Endothelial cell of umbilical vein (primary cell): ENCODE measurements around the gene COL1A1. TPM values are rescaled to one million over a fixed set of nuclear protein-coding genes. Genes with fewer than 3 reads are reported as not detected.

Source experiments
- BruUV-seq: library from RNA; stranded (reverse); fragments of 400-500 nt; replicated peaks from 2 replicates; lab custom pipeline; 2021; lab: Mats Ljungman, UMichigan
- CTCF ChIA-PET: fragments of 300-600, 350-600 bp; sonication (Branson Sonifier 250); formaldehyde crosslinking; loops from one replicate; lab custom pipeline; 2021; ENCODE audit warnings: antibody characterized with exemption, inconsistent platforms; lab: Charles Lee
- POLR2A ChIA-PET: fragments of 300-600, 350-600 bp; sonication (Branson Sonifier 250); formaldehyde crosslinking; loops from one replicate; lab custom pipeline; 2021; ENCODE audit warnings: antibody characterized with exemption, inconsistent platforms; lab: Charles Lee
- DNase-seq: peaks from one replicate; pipeline ENCODE4 v3.0.0-alpha.2; 2011; ENCODE audit warnings: low read depth, low spot score
- FAIRE-seq: peaks from 2 replicates; lab custom pipeline; 2011; peaks lifted over from hg19 to GRCh38; lab: Jason Lieb, UNC
- H2AFZ ChIP-seq: 2 replicates; pipeline ENCODE4 v1.6.0; 2012; ENCODE audit warnings: low read depth, low read length, control low read depth, inconsistent platforms
- H3K27ac ChIP-seq: 2 replicates; pipeline ENCODE4 v1.5.1; 2011; ENCODE audit warnings: low read depth, mild to moderate bottlenecking, control low read depth, low read length, moderate library complexity; ENCODE audit not compliant: insufficient read depth
- H3K27me3 ChIP-seq, 2 experiments: 2 replicates each; pipeline versions ENCODE4 v1.6.0 to v1.6.1; 2011; ENCODE audit warnings: low read length in 2 of 2, mixed read lengths in 1 of 2; ENCODE audit not compliant: control insufficient read depth in 2 of 2, insufficient read depth in 2 of 2
- H3K36me3 ChIP-seq, 2 experiments: 2 replicates in 1 of 2; 3 replicates in 1 of 2; pipeline ENCODE4 v1.5.1; 2011; ENCODE audit warnings: low read length in 2 of 2, mild to moderate bottlenecking in 1 of 2, moderate library complexity in 1 of 2; ENCODE audit not compliant: control insufficient read depth in 2 of 2, insufficient read depth in 2 of 2; ENCODE audit errors: extremely low read depth in 1 of 2
- H3K4me1 ChIP-seq: 3 replicates; pipeline ENCODE4 v1.5.1; 2011; ENCODE audit warnings: mild to moderate bottlenecking, low read length; ENCODE audit not compliant: control insufficient read depth, insufficient read depth; ENCODE audit errors: extremely low read depth
- H3K4me2 ChIP-seq: 2 replicates; pipeline ENCODE4 v1.6.1; 2011; ENCODE audit warnings: low read length, control low read depth, mixed read lengths; ENCODE audit not compliant: insufficient read depth
- H3K4me3 ChIP-seq, 3 experiments: fragments of 200-600 bp in 1 of 3; sonication (generic), shearing (Covaris generic) in 1 of 3; replicated peaks in 1 of 3; 2 replicates each; pipeline ENCODE4 v1.5.1; 2011 to 2016; ENCODE audit warnings: control low read depth in 3 of 3, low read length in 3 of 3, mild to moderate bottlenecking in 2 of 3, inconsistent platforms in 1 of 3, low read depth in 1 of 3, moderate library complexity in 1 of 3; ENCODE audit not compliant: insufficient read depth in 1 of 3
- H3K79me2 ChIP-seq: 2 replicates; pipeline ENCODE4 v1.6.0; 2012; ENCODE audit warnings: low read length, inconsistent platforms; ENCODE audit not compliant: control insufficient read depth, insufficient read depth
- H3K9ac ChIP-seq: replicated peaks from 2 replicates; pipeline ENCODE3; 2011; ENCODE audit warnings: low read length, control low read depth; ENCODE audit not compliant: insufficient read depth; ENCODE audit errors: extremely low read depth
- H3K9me1 ChIP-seq: replicated peaks from 3 replicates; pipeline ENCODE4 v1.6.0; 2011; ENCODE audit warnings: mild to moderate bottlenecking, low read length; ENCODE audit not compliant: control insufficient read depth, insufficient read depth; ENCODE audit errors: extremely low read depth
- H3K9me3 ChIP-seq: replicated peaks from 2 replicates; pipeline ENCODE4 v1.5.1; 2012; ENCODE audit warnings: low read length, inconsistent platforms; ENCODE audit not compliant: control insufficient read depth, insufficient read depth
- H4K20me1 ChIP-seq: replicated peaks from 2 replicates; pipeline ENCODE3; 2011; ENCODE audit warnings: mild to moderate bottlenecking, low read length; ENCODE audit not compliant: control insufficient read depth, insufficient read depth; ENCODE audit errors: extremely low read depth
- EZH2 ChIP-seq: IDR thresholded peaks from 2 replicates; pipeline ENCODE4 v1.6.1; 2012; ENCODE audit warnings: borderline replicate concordance, low read depth, mild to moderate bottlenecking, moderate library complexity, low read length, inconsistent platforms; ENCODE audit not compliant: severe bottlenecking
- MYC ChIP-seq: IDR thresholded peaks from one replicate; pipeline ENCODE4 v1.6.1; 2011; ENCODE audit warnings: mild to moderate bottlenecking, low read depth, low read length
- POLR2AphosphoS5 ChIP-seq: IDR thresholded peaks from 2 replicates; pipeline ENCODE4 v1.6.1; 2012; ENCODE audit warnings: low read depth, mild to moderate bottlenecking, control low read depth, low read length, moderate library complexity; ENCODE audit not compliant: insufficient read depth
- dilution Hi-C: fragments of 300-500 bp; cut with MboI; formaldehyde crosslinking; loops from one replicate; pipeline ENCODE4 v1.15.0; 2019; ENCODE audit warnings: low sequenced_read_pairs; ENCODE audit not compliant: extremely low pct_ligation_motif_present
- intact Hi-C: fragments of 100-400 bp; cut with micrococcal nuclease; formaldehyde crosslinking; loops from one replicate; pipeline ENCODE4 v1.10.0; 2022
- polyA plus RNA-seq, 4 experiments: library from polyadenylated mRNA; depleted of rRNA in 3 of 4; stranded (reverse) in 3 of 4; unstranded in 1 of 4; fragments of >200 nt; gene quantifications; 2 replicates each; pipeline versions ENCODE4 v1.2.1 to v1.2.3, GENCODE V29; 2011 to 2012; ENCODE audit warnings: missing spikeins in 1 of 4
- total RNA-seq: library from RNA; stranded (reverse); gene quantifications from 2 replicates; pipeline ENCODE4 v1.2.3, GENCODE V29; 2021

The COL1A1 gene
- total and polyA plus RNA-seq, 2 donors (not counting 3 experiments of a cell fraction or from before 2014, with no cell fraction given) = 0.07 TPM

GRCh38 chr17:50238601-50239280 is 37.3 kb upstream of the COL1A1 start:
- Histone ChIP-seq H3K36me3 (no peaks in the 10 kb centered on the region), H2AFZ (no peak overlapping the region), H3K4me1 (no peaks in the 10 kb centered on the region), H3K27ac (no peak overlapping the region), H4K20me1 (no peaks in the 10 kb centered on the region), H3K4me3 (no peak overlapping the region), H3K27me3 (peaks cover 21 to 39% of the 10 kb centered on the region in 2 experiments), H3K9ac (no peak overlapping the region), H3K79me2 (no peaks in the 10 kb centered on the region), H3K9me1 (no peaks in the 10 kb centered on the region), H3K4me2 (no peak overlapping the region), H3K9me3 (no peaks in the 10 kb centered on the region)
- DNase-seq (no peak), FAIRE-seq (no peak)
- POLR2A ChIA-PET = no interaction called here
- no TSS peak for BruUV-seq
- dilution Hi-C loops = no loop called here
- intact Hi-C loops = no loop called here
- no peak for TF ChIP-seq POLR2AphosphoS5
- CTCF ChIA-PET = interaction anchor here (0.6 to 1.9 kb wide), 4 partner anchors 16 to 69 kb away, joined by 4 to 9 read pairs (median 4); no protein-coding TSS in a partner anchor

GRCh38 chr17:50237901-50238300 is 36.5 kb upstream of the COL1A1 start:
- POLR2A ChIA-PET = no interaction called here
- no peak overlapping the region for H3K4me2 ChIP-seq
- FAIRE-seq = no peak
- TF ChIP-seq MYC (no peak), EZH2 (no peak)
- no peaks in the 10 kb centered on the region for H3K36me3 ChIP-seq
- no peak overlapping the region for H3K9ac ChIP-seq
- intact Hi-C loops = no loop called here
- dilution Hi-C loops = no loop called here
- H4K20me1 ChIP-seq = no peaks in the 10 kb centered on the region
- H3K27ac ChIP-seq = no peak overlapping the region
- H2AFZ ChIP-seq = no peak overlapping the region
- peaks cover 21 to 40% of the 10 kb centered on the region in 2 experiments for H3K27me3 ChIP-seq
- CTCF ChIA-PET = interaction anchor here (0.9 to 1.9 kb wide), 4 partner anchors 16 to 68 kb away, joined by 3 to 9 read pairs (median 4); no protein-coding TSS in a partner anchor
- H3K9me1 ChIP-seq = no peaks in the 10 kb centered on the region
- no peak for DNase-seq
- no peaks in the 10 kb centered on the region for H3K4me1 ChIP-seq
- no TSS peak for BruUV-seq
- no peaks in the 10 kb centered on the region for H3K9me3 ChIP-seq
- H3K4me3 ChIP-seq = no peak overlapping the region
- H3K79me2 ChIP-seq = no peaks in the 10 kb centered on the region
